ENCODE data around the gene ARL10.

The ARL10 gene

DNA sequence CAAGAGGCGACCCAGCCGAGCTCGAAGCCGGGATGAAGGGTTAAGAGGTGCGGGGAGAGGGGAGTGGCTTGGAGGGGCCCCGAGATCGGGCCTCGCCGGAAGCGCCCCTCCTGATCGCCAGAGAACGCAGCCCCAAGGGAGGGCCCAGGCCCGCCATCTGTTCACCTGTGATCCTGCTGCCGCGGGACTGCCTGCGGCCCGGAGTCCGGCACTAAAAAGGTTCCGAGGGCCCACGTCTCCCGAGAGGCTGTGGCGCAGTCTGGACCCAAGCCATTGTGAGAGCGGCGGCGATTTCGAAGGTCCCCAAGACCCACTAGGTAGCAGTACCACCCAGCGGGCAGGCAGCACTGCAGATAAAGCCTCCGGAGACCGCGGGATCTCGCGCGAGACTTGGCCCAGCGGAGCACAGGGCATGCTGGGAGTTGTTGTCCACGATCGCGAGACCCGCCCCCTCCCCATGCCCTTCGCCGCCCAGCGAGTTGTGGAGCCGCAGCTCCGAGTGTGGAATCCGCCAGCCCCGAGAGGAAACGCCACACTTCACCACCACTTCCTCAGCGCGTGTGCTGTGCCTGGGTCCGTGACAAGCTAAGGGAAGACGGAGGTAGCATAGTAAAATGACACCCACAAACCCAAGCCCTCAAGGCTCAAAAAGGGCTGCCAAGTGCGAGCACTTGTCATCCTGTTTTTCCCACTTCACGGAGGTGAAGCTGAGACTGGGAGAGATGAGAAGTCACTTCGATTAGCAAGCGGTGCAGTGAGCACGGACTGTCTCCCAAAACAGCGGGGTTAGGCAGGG lies 3.7 kb upstream of the ARL10 start, which contains the start of gene KIAA1191:
KIAA1191 (minus strand) TSS at position 328 of the 796 bp plus-strand sequence. CDS start 2,256 bp downstream, outside the sequence.
- DNase-seq (ENCODE audit: low read depth): peak; percentile 94

DNA sequence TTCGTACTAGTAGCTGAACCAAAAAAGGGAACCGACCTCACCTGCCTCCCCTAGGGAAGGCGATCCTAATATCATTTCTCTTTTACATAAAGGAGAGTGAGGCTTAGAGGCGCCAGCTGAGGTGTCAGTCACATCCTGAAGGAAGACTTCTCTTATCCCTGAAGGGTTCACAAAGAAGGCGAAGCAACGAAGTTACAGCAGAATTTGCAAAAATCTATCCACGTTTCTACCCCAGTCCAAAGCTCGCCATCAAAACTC lies 3.1 kb upstream of the ARL10 start:
- DNase-seq (ENCODE audit: low read depth): no peak

DNA sequence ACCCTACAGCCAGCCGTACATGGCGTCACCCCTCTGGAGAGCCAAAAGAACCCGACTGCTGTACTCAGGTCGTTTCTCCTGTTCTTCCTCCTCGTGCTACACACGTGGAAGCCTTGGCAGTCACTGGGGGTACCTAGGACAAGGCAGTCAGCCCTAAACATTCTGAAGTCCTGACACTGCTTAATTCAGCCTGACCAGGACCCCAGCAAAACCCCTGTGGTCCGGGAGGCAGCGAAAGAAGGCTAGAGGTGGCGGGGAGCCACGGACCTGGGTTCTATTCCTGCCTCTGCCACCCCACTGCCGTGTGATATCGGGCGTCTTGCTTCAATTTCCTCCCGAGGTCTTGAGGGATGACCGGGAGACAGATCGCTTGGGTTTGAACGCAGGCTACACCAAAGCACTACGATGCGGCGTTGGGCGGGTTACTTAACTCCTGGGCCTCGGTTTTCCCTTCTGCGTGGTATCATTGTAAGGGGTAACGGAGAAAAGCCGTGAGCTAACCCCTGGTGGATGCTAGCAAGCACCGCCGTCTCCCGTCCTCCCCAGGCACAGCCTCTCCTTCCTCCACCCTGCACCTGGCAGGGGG lies 429 bp upstream of the ARL10 start:
- no peak for DNase-seq (ENCODE audit: low read depth)

DNA sequence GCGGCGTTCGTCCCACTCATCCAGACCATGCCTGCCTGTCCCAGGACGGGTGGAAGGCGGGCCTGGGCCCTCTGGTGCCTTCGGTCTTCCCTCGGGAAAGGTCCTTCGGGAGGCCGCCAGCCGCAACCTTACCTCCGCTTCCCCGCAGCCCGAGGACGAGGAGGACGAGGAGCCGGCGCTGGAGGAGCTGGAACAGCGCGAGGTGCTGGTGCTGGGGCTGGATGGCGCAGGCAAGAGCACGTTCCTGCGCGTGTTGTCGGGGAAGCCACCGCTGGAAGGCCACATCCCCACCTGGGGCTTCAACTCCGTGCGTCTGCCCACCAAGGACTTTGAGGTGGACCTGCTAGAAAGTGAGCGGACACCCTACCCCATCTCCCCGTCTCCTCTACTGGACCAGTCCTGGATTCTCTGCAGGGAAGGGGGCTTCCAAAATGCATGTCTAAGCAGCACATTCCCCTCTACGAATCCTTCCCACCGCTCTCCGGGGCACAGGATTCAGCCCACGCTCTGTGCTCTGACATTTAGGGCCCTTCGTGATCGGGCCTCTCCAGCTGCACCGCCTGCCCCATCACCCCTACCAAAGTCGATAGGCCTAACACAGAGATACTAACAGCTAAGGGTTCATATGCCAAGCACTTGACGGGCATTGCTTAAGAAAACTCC lies 1.1 kb downstream of the ARL10 start:
- no peak for DNase-seq (ENCODE audit: low read depth)

DNA sequence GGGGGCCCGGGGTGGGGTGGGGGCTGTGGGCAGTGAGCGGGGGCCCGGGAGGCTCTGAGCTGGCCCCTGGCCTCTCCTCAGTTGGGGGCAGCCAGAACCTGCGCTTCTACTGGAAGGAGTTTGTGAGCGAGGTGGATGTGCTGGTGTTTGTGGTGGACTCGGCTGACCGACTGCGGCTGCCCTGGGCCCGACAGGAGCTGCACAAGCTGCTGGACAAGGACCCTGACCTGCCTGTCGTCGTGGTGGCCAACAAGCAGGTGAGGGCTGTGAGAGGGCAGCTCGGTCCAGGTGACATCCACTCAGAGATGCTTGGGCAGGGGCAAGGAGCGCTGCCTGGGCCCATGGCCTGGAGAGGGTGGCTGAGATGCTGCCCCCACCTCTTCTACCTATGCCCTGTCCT lies 3.4 kb downstream of the ARL10 start:
- DNase-seq (ENCODE audit: low read depth): no peak

DNA sequence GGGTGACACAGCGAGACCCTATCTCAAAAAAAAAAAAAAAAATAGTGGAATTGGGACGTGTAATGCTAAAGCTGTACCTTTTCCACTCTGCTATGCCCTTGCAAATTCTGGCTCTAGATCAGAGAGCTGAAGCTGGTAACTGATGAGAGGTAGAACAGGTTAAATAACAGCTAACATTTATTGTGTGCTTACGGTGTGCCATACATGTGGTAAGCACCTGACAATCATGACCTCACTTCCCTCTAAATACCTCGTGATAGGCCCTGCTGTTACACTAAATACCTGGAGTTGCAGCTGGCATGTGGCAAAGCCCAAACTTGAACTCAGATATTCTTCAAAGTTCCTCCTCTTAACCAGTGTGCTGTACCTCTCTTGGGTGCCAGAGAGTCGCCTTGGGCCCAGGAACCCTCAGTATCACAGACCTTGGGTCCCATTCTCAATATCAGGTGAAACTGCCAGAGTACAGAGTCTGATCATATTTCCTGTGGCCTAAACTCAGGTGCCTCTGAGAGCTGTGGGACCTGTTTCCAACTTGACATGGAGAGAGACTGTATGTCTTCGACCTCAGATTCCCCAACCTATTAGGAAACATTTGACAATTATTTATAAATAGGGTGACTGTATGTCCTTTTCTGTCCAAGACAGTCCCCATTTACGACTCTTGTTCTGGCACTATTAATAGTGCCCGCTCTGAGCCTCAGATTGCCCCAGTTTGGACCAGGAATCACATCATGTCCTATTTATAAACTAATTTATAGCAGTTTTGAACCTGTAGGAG lies 4.8 kb downstream of the ARL10 start:
- no peak for DNase-seq (ENCODE audit: low read depth)

DNA sequence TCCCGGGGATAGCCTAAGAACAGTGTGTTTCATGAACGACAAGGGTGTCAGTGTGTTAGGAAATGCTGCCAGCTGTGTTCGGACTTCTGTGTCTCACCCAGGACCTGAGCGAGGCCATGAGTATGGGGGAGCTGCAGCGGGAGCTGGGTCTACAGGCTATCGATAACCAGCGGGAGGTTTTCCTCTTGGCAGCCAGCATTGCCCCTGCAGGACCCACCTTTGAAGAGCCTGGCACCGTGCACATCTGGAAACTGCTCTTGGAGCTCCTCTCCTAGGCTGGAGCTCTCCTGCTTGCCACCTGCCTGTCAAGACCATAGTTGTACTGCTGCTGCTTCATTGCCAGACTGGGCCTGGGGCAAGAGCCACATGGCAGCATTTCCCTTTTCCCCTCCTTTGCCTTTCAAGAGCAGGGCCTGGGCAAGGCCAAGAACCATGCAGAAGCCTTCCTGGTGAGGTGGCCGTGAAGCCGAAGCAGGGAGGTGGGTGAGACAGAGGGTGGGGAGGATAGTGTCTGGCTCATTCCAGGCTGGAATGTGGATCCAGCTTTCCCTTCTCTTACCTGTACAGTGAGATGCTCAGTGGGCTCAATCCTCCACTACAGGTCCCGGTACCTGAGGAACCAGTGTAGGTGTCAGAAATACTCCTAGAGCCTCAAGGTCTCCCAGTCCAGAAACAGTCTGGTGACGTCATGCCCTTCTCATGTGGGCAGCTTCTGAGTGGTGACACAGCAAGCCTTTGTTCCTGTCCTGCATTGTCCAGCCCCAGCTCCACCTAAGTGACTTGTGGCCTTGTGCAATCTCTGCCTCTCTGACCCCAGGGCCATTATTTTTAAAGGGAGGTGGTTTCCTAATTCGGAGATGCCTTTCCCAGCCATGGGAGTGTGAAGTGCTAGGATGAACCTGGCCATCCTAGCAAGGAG lies 6.6 kb downstream of the ARL10 start:
- DNase-seq (ENCODE audit: low read depth): no peak

DNA sequence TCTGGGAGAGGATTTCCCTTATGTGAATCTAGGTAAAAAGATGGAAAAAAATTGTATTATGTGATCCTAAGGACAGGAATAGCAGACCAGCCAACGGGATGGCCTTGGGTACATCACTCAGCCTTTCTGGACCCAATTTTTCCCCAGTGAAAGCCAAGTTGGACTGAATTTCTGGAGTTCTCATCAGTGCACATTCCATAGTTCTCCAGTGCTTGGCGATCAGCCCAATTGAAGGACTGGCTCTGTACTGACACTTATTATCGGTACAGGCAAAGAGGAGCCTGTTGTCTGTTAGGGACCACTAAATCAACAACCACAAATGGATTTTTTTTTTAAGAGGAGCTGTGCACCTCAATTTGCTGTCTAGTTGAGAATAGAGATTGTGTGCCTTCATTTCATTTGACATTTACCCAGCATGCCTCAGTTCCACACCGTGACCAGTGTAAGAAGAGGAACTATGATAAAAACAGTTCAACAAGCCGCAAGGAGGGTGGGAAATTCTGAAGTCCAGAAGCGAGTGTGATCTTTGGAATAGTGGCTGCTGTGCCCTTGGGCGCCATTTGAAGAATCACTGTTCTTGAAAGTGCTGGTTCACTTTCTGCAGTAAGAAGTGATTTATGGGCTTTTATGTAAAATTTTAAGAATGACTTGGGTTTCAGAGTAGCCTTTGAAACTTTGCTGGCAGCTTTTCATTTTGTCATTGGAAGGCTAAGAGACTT lies 8.0 kb downstream of the ARL10 start:
- no peak for DNase-seq (ENCODE audit: low read depth)

DNA sequence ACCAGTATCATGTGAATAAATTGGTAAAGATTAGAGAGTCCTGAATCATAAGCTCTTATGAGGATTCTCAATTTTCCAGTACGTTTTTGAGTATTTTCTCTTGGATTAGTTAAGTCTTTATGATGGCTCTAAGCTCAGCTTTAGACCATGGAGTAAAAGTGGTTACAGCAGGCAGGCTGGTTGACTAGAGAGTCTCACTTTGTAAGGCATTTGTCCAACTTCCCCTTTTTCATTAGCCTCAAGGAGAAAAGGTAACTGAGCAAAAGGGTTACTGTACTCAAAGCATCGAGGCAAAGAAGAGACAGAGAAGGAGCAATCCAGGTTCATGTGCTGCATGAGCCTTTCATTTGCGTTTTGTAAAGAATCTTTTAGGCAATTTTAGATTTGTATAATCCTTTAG lies 14.6 kb downstream of the ARL10 start:
- DNase-seq (ENCODE audit: low read depth): no peak

DNA sequence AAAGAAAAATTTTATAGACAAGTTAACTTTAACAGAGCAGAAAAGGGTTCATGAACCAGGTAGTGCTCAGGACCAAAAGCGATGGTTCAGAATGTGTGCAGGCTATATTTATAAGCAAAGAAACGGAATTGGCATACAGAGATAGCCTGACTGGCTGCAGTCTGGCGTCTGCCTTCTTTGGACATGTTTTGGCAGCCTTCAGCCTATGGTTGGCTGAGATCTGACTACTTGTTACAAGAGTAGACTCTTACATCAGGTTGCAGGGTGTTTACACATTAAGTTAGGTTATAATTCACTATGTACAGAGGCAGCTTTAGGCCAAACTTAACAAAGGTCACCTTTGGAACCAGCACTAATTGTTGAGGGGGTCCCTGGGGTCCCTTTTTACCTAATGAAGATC lies 16.1 kb downstream of the ARL10 start:
- DNase-seq (ENCODE audit: low read depth): no peak

DNA sequence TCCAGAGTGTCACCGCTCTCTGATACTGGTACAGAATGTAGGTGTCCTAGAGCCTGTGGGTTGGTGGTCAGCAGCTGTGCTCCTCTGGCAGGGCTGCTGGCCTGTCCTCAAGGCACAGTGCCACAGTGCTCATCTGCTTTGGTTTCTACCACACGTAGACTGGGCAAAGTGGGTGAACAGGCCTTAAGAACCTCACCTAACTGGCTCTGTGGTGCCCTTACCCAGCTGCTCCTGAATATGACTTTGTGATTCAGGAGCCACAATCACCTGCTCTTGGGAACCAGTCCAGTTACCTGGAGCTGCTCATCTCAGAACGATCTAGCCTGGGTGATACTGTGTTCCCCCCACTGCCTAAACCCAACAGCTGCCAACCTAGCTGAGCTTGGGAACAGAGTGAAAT lies 16.7 kb downstream of the ARL10 start:
- DNase-seq (ENCODE audit: low read depth): no peak

DNA sequence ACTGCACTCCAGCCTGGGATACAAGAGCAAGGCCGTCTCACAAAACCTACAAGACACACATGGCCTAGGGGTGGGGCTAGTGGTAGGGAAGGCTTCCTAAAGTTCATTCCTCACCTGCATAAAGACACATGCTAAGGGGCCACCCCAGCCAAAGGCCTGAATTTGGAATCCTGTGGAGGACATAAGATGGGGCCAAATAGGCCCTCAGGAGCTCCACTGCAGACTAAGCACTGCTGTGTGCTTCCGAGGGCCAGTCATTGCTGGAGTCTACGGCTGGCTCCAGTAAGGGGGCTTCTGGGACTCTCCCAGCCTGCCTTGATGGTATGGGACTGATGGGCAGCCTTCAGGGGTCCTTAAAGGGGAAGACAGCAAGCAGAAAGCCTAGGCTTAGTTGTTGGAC lies 17.4 kb downstream of the ARL10 start:
- no peak for DNase-seq (ENCODE audit: low read depth)

DNA sequence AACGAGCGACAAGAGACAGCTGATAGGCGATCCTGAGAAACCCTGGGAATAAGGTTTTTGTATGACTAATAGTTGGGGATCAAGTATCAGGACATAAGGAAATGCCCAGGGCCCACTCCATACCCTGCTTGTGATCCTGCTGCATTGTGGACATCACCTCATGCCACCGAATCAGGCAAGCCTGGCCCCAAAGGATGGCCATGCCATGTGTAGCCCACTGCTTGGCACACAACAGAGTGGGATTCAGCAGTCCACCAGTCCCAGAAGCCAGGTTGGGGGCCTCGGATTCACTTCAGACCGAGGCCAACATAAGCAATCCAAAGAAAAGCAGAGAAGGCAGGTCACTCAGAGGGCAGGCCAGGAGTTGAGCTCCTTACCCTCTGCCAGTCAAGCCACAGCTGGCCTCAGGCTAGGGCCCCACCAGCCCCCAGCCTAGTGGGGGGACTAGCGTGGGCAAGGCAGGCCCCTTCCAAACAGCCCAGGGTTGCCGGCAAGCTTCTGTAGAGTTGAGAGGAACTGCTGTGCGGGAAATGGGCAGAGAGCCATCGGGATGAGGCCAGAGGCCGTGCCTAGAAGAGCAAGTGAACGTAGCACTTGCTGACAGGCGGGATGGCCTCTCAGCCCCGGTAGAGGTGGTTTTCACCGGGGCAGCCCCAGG lies 18.1 kb downstream of the ARL10 start:
- no peak for DNase-seq (ENCODE audit: low read depth)

DNA sequence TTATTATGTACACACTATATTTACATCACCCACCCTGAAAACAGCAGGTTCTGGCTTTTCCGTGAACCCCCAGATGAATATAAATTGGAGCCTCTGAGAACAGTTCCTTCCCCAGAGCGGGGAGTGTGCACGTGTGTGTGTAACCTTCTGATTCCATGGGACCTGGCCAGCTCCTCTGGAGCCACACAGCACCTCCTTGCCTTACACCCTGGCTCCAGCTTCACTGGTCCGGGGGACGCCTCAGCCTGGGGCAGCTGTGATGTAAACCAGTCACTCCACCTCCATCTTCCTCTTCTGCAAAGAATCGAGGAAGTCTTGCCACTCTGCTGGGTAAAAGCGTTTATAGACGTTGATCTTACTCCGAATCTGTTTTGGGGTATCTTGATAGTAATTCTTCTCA lies 18.7 kb downstream of the ARL10 start:
- no peak for DNase-seq (ENCODE audit: low read depth)

DNA sequence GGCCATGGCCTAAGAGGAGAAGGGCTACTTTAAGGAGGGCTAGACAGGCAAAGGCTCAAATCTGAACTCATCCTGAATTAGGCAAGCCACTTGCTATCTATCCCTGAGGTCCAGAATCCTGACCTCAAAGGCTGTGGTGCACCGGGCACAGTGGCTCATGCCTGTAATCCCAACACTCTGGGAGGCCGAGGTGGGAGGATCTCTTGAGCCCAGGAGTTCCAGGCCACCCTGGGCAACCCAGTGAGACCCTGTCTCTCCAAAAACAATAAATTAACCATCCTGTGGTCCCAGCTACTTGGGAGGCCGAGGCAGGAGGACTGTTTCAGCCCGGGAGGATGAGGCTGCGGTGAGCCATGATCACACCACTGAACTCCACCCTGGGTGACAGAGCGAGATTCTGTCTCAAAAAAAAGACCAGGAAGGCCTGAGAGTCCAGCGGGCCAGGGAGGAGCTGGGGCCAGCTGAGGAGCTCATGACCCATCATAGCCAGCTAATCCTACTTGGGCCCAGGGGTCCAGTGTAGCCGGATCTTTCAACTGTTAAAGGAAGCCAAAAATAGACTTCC lies 19.2 kb downstream of the ARL10 start:
- DNase-seq (ENCODE audit: low read depth): no peak

DNA sequence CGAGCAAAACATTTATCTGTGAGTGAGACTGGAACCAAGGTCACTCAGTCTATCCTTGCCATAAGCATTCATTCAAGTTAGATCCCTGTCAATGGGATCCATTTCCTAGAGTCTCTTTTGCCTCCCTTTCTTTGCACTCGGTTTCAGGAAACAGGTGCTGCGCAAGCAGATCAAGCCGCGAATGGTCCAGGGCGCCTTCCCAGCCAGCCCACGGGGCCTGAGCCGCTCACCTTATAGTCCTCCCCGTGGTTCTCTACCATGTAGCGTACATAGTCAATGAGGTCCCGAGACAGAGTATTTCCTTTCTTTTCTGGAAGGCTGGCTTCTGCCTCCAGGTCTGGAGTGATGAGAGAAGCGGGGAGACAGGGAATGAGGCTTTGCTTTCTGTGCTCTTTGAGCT lies 19.7 kb downstream of the ARL10 start:
- no peak for DNase-seq (ENCODE audit: low read depth)

DNA sequence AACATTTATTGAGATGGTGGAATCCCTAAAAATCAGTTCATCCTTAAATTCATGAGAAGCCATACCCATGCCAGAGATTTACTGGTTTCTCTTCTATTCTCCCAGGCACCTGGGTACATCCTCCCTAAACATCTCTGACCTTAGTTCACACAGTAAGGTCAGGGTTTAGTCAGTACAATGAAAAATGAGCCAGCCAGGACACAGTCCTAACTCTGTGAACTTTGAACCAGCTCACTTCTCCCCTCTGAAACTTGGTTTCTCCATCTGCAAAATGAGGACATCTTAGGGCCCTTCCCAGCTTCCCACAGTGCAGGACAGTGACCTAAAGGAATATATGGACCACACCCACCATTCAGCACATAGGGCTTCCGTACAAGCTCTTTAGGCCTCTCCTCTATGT lies 21.2 kb downstream of the ARL10 start:
- DNase-seq (ENCODE audit: low read depth): no peak

DNA sequence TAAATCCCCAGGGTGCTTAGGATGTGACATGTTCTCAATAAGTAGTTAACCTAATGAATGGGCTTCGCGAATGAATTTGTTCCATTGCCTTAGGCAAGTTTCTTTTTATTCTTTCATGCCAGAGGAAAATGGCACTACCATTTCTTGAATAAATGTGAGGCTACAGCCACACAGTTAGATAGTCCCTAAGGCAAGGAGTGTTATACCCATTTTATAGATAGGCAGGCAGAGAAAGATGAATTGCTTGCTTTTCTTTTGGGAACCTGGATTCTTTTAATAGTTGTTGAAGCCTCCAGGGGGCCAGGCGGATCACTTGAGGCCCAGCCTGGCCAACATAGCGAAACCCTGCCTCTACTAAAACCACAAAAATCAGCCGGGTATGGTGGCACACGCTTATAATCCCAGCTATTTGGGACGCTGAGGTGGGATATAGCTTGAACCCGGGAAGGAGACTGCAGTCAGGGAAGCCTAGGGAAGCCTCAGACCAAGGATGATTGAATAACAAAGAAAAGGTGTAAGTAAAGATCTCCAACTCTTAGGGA lies 22.2 kb downstream of the ARL10 start:
- no peak for DNase-seq (ENCODE audit: low read depth)

DNA sequence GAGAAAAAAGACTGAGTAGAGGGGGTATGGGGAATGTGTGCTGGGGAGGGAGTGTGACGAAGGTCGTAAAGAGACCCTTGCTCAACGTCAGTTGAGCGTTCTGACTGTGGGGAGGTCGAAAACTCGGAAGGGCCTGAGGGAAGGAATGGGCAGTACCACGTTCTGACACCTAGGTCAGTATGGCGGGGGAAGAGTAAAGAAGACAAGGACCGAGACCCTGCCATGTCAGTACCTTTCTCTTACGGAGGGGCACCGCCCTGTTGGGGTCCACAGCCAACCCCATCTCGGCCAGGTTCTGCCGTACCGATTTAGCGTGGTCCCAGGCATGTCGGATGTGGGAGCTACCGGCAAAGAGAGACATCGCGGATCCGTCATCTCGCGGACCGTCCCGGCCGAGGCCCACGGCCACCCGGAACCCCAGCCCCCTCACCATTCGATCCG lies 22.7 kb downstream of the ARL10 start:
- no peak for DNase-seq (ENCODE audit: low read depth)
